Stimulated activated CD8-positive, alpha-beta memory T cell treated with anti-CD3 and anti-CD28 coated beads, Interleukin-2, amount 100 ng/mL, for 1 hour (primary cell): ENCODE data around the gene INSR.

ENCODE experiments used
- DNase-seq, 2 donors: peaks; one replicate each; pipeline ENCODE4 v3.0.0-alpha.2; 2020; ENCODE audit warnings: low read depth in 2 of 2

The INSR gene

DNA sequence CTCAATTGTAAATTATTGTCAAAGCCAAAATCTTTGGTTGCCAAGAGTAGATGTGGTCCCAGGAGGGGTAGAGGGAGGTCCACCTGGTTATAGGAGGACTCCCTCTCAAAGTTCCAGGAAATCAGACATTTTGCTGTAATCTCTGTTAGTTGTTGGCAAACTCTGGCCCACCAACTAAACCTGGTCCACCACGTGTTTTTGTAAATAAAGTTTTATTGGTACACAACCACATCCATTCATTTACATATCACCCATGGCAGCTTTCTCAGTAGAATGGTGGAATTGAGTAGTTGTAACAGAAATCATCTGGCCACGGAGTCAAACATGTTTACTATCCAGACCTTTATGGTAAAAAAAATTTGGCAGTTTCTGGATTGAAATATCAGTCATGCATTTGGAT is 154.1 kb downstream of the INSR start:
- no peak for DNase-seq

DNA sequence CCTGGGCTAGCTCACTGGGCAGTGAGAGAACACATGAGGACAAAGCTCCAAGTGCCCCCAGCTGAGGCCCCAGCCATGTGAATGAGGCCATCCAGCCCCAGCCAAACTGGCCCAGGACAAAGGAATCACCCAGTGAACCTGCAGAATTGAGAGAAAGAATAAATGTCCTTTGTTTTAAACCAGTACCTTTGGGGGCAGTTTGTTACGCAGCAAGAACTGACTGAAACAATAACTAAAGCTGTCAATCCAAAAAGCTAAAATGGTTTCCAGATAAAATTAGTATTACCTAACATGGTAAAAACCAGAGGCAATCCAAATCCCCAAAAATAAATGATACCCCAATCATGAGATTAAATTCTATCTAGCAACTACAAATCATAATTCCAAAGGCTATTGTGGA is 155.1 kb downstream of the INSR start:
- no peak for DNase-seq

DNA sequence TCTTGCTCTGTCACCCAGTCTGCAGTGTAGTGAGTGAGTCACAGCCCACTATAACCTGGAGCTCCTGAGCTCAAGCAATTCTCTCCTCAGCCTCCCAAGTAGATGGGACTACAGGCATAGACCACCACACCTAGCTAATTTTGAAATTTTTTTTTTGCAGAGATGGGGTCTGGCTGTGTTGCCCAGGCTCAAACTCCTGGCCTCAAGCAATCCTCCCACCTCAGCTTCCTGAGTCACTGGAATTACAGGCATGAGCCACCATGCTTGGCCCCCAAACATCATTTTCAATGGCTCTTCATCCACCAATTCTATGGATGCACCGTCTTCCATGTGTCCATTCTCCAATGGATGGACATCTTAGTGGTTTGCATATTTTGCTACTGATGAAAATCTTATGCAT is 155.8 kb downstream of the INSR start:
- DNase-seq: no peak

DNA sequence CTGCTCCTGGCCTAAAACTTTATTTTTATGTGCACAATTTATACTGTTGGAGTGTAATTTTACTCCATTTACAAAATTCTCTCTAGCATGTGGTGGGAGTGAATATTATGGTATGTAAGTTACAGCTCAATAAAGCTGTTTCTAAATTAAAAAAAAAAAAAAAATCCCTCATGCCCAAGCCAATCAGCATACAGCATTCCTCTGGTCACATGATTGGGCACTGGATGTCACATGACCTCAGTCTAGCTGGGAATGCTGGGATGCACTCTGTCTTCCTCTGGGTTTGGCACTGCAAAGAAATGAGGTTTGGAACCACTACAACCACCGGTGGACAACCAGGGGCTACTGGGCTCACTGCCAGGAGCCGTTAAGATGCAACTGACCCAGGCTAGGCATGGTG is 157.1 kb downstream of the INSR start:
- DNase-seq: no peak

DNA sequence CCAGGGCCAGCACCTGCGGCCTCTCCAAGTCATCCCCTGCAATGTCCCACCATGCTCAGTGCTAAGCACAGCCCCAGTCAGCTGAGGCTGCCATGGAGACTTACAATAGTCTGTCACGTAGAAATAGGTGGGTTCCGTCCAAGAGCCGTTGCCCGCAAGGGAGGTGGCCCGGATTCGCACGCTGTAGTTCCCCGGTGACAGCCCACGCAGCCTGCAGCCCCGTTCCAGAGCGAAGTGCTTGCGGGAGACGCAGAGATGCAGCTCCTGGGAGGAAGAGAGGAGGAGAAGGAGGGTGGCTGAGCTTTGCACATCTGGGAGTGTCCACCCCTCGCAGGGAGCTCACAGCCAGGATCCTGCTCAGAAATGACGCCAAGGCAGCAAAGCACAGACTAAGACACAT is 162.2 kb downstream of the INSR start:
- no peak for DNase-seq

DNA sequence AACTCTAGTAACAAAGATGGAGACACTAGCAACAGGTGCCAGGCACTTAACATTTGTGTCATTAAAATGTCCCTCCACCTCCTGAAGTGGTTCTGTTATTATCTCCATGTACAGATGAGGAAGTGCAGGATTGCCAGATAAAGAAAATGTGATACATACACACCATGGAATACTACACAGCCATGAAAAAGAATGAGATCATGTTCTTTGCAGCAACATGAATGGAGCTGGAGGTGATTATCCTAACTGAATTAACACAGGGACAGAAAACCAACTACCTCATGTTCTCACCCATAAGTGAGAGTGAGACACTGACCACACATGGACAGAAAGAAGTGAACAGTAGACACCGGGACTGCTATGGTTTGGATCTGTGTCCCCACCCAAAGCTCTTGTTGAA is 164.2 kb downstream of the INSR start:
- DNase-seq: no peak

DNA sequence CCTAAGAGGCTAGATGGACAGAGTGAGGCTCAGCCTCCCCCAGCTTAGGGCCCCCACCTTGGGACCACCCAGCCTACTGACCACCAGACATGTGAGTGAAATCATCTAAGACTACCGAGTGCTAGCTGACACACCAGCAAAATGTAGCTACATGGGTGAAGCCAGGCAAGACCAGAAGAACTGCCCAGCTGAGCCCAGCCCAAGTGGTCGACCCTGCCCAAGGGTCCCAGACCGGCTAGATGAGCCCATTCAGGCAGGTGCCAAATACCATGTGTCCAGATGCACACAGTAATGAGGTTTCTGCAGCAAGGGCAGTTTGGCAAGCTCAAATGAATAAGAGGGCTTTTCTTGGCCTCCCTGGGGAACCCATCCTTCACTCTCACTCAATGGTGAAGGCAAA is 168.1 kb downstream of the INSR start:
- no peak for DNase-seq

DNA sequence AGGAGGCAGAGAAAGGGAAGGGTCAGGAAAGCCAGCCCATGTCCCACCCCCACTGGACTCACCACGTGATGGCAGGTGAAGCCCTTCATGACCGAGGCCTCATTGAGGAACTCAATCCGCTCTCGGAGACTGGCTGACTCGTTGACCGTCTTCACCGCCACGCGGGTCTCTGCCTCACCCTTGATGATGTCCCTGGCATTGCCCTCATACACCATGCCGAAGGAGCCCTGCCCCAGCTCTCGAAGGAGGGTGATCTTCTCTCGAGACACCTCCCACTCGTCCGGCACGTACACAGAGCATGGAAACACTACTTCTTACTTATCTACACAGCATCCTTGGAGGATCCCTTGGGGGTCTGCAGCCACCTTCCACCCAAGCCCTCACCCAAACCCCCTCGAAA is 169.0 kb downstream of the INSR start:
- DNase-seq: no peak

DNA sequence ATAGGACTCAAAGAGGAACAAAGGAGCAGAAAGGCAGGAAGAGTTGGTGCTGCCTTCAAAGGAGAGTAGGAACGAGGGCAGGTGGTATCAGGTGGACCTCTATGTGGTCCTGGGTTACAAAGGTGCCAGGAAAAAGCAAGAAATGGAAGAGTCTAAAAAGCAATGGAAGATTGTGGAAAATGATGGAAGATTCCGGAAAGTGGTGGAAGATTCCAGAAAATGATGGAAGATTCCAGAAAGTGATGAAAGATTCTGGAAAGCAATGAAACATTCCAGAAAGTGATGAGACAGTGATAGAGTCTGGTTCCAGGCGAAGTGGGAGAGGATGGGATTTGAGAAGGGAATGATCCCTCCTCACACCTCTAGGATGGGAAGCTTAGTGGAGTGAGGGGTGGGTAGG is 169.4 kb downstream of the INSR start:
- DNase-seq: no peak

DNA sequence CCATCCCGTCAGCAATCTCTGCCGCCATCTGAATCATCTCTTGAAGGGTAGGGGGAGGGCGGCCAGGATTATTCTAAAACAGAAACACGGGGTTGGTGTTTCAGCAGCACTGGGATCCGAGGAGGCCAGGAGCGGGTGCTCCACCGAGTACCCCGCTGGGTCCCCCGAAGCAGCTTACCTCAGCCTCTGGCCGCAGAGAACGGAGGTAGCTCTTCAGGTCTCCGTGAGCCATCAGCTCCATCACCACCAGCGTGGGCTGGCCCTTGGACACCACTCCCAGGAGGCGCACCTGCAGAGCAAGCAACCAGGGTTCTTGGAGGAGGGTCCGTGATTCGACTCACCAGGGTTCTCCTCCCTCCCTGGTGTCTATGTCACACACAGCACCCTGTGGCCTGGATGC is 171.5 kb downstream of the INSR start:
- DNase-seq: no peak

DNA sequence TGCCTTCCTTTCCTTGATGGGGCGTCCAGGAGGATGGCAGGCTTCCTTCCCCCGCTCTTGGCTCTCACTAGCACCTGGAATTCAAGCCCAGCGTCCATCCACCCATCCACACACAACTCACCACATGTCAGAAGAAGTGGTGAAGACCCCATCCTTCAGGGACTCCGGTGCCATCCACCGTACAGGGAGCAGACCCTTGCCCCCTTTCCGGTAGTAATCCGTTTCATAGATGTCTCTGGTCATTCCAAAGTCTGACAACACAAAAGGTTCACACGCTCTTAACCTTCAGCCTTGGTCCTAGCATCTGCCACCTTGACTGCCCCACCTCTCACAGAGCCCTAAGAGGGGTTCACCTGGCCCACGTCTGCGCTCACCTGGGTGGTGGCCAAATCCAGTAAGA is 173.7 kb downstream of the INSR start:
- DNase-seq: no peak

DNA sequence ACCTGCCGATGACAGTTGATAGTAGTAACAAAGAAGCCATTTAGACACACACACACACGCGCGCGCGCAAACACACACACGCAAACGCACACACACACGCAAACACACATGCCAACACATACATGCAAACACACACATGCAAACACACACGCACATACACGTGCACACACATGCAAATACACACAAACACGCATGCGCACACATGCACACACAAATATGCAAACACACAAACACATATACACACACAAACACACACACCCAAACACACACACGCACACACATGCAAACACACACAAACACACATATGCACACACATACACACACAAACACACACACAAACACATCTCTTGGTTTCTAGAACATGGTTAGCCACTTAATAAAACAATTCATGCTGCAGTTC is 174.6 kb downstream of the INSR start:
- no peak for DNase-seq

DNA sequence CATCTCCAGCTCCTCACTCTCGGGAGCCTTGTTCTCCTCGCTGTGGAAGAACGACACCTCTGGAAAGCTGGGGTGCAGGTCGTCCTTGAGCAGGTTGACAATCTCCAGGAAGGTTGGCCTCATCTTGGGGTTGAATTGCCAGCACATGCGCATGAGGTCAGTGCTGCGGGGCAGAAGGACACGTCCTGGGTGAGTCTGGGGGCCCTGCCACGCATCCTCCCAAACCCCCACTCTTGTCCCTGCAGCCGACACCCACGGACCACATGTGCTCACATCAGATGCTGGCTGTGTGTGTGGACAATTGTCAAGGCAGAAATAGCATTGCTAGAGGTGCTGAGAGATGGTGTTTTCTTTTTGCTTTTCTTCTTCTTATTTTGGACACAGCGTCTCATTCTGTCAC is 177.0 kb downstream of the INSR start:
- DNase-seq: no peak

DNA sequence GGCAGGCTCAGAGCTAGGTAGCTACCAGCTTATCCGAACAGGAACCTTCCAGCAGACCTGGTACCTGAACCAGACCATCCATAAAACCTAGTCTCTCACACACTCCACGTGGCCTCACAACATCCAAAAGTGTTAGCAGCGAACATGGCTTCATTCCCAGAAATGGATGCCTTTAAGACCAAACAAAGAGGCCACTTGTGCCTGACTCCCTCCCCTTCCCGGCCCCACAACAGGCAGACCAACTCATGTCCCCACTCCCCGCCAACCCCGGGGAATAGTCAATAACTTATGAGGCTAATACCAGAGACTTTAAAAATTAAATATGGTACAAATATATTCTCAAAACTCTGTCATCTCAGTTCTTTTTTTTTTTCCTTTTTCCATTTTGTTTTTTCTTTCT is 178.5 kb downstream of the INSR start:
- DNase-seq: no peak

DNA sequence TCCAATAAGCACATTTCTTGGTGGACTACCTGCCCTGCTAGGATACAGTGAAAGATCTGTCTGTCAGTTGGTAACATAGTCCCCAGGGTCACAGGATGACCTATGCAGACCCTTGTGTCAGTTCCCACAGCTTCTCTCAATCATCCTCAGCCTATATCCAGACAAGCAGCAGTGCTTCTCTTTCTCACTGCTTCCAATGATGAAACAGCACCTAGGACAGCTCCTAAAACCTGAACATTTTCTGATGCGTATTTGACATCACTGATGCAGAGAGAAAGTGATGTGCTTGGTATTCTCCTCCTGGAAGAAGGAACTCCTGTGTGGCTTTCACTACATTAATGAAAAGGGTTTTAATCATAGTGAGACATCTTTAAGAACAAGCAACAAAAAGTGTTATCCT is 181.0 kb downstream of the INSR start:
- no peak for DNase-seq

DNA sequence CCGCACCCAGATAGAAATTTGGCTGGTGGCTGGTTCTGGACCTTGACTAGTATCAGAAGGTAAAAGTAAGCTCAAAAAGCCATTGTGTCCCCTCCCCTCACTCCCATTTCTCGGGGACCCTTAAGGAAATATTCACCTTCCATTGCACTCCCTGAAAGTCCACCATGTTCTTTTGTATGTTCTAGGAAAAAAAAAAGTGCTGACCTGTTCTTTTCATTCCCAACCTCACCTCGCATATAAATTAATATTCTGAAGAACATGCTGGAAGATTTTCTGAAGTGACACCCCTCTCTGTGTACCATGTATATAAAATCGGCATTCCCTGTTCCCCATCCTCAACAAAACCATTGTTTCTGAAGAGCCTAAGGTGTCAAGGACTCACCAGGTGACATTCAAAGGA is 181.5 kb downstream of the INSR start:
- DNase-seq: no peak

DNA sequence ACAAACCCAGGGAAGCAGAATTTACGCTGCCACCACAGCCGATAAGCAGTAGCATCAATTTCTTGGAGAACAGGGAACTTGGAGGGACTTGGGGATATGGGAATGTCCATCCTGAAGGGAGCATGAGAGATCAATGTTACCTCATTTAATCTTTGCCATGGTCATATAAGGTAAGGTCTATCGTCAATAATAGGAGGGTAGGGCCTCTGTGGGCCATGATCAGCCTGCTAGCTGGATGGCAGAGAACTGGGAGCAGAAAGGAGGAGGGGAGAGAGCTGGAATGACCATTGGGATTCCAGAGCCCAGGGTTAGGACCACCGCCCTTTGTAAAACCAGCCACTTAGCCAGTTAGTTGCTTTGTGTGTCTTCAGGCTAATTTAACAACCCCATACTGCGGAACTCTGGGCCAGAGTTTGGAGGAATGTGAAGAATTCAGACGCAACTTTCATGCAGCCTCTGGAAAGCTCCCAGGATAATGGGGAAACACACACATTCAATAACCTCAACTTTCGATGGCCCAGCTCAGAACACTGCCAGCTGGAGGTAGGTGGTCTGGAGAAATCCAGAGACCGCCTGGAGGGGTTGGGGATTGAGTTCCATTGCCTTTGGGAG is 184.4 kb downstream of the INSR start:
- DNase-seq: no peak

DNA sequence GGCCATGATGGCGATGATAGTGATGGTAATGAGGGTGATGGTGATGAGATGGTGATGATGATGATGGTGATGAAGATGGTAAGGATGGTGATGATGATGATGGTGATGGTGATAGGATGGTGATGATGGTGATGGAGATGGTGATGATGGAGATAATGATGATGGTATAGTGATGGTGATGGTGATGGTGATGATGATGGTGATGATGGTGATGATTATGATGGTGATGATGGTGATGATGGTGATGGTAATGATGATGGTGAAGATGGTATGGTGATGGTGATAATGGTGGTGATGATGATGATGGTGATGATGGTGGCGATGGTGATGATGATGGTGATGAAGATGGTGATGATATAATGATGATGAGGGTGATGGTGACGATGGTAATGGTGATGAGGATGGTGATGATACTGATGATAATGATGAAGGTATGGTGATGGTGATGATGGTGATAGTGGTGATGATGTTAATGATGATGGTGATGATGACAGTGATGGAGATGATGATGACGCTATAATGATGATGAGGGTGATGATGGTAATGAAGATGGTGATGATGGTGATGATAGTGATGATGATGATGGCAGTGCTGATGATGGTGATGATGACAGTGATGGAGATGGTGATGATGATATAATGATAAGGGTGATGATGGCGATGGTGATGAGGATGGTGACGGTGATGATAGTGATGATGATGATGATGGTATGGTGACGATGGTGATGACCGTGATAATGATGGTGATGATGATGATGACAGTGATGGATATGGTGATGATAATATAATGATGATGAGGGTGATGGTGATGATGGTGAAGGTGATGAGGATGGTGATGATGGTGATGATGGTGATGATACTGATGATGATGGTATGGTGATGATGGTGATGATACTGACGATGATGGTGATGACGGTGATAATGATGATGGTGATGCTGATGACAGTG is 187.2 kb downstream of the INSR start:
- no peak for DNase-seq

DNA sequence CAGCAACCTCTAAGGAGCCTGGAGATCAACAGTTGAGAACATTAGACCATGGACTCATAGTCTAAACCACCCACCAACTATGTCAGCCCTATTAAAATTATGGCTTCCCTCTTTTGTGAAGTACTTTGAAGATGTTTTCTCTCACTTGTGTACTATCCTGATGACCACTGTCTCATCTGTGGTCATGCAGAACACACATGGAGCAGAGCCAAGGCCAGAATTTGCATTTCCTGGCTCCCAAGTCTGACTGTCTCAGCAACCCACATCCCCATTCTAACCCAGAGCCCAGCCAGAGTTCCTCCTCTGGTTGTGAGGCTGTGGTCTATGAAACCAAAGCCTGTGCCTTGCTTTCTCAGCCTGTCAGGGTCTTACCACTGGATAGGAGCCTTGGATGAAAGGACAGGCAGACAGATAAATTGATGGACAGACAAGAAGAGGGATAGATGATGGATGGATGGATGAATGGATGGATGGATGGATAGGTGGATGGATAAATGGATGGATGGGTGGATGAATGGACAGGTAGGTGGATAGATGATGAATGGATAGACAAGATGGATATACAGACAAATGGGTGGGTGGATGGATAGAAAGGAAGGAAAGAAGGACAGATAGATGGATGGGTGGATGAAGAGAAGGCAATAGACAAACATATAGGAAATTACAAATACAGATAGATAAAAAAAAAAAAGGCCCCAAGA is 189.3 kb downstream of the INSR start:
- no peak for DNase-seq

DNA sequence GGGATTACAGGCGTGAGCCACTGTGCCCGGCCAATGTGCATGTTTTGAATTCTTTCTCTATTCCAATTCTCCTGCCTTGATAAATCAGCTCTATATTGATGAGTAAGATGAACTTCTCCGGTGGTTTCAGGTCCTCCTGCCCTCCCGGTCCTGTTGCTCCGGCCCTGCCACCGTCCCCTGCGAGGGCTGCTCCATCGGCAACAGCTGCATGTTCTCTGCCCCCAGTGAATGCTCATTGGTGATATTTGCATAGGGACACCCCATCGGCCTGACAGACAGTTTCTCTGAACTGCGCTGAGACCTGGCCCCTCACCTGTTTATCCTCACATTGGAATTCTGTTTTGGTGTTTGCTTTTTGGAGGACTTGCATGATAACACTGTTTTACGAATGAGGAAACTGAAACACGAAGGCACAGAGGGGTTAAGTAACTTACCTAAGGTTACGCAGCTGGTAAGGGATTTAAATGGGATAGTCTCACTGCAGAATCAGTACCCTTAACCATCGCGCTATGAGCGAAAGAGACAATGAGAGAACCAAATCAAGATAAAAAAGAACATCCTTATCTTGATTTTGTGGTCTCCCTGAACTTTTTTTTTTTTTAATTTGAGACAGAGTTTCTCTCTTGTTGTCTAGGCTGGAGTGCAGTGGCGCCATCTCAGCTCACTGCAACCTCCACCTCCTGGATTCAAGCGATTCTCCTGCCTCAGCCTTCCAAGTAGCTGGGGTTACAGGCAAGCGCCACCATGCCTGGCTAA is 192.5 kb downstream of the INSR start:
- no peak for DNase-seq

DNA sequence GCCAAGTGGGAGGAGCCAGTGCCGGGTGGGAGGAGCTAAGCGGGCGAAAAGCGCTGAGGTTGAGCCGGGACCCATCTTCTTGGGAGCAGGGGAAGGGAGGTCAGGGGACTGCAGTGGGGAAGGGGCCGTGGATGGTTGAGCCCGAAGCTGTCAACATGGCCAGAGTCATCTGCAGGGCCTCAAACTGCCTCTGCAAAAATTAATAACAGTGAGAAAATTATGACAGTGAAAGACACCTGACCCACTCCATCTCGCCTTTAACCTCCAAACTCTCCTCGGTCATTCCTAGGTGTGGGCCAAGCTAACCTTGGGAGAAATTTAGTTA is 194.7 kb downstream of the INSR start:
- DNase-seq: no peak
